Medulla oblongata (tissue), 1 donor: ENCODE measurements around the gene FANCL.
A peak's percentile ranks its signal among the peaks of the same experiment; 100 is the strongest.
"Not testable (repeated sequence)": the region's sequence is repeated elsewhere in the genome, so short reads cannot be mapped to it uniquely, and the experiment has no call there.

ENCODE experiments used
- DNase-seq: peaks from one replicate; pipeline ENCODE4 v3.0.0-alpha.2; 2015; ENCODE audit errors: extremely low spot score

The FANCL gene

GRCh38 chr2:58240670-58241545 is at the start of gene FANCL:
Gene FANCL (minus strand): TSS chr2:58241325. CDS start chr2:58241313, 12 bp downstream.
- DNase-seq = peak; percentile 92

GRCh38 chr2:58289029-58289428 is 47.9 kb upstream of the FANCL start:
- no peak for DNase-seq

- no peak for DNase-seq
These were observed 42.8 kb upstream of the FANCL start for GRCh38 chr2:58283931-58284330.

- DNase-seq = not testable (repeated sequence)
These were observed 34.0 kb upstream of the FANCL start for GRCh38 chr2:58275144-58275543.

- DNase-seq = peak; percentile 84
These were observed 30.7 kb upstream of the FANCL start for GRCh38 chr2:58271826-58272225.

GRCh38 chr2:58268685-58269084 is 27.6 kb upstream of the FANCL start:
- DNase-seq = no peak

- no peak for DNase-seq
These were observed 25.1 kb upstream of the FANCL start for GRCh38 chr2:58266211-58266610.

- no peak for DNase-seq
These were observed 20.1 kb upstream of the FANCL start for GRCh38 chr2:58261209-58261608.

- not testable (repeated sequence) for DNase-seq
These were observed 17.3 kb upstream of the FANCL start for GRCh38 chr2:58258456-58258855.

- not testable (repeated sequence) for DNase-seq
These were observed 10.4 kb upstream of the FANCL start for GRCh38 chr2:58251331-58252201.

GRCh38 chr2:58241546-58241864 is 380 bp upstream of the FANCL start:
- DNase-seq = no peak

- no peak for DNase-seq
These were observed 1.7 kb downstream of the FANCL start for GRCh38 chr2:58239243-58239925.

- no peak for DNase-seq
These were observed 3.4 kb downstream of the FANCL start for GRCh38 chr2:58237741-58238140.

- DNase-seq = no peak
These were observed 5.1 kb downstream of the FANCL start for GRCh38 chr2:58235984-58236383.

- no peak for DNase-seq
These were observed 6.0 kb downstream of the FANCL start for GRCh38 chr2:58235170-58235569.

GRCh38 chr2:58228299-58228698 is 12.8 kb downstream of the FANCL start:
- no peak for DNase-seq

- DNase-seq = no peak
These were observed 13.8 kb downstream of the FANCL start for GRCh38 chr2:58227171-58227917.

- no peak for DNase-seq
These were observed 19.2 kb downstream of the FANCL start for GRCh38 chr2:58221909-58222308.

GRCh38 chr2:58215429-58215828 is 25.7 kb downstream of the FANCL start:
- DNase-seq = no peak

- DNase-seq = not testable (repeated sequence)
These were observed 30.1 kb downstream of the FANCL start for GRCh38 chr2:58210951-58211568.

GRCh38 chr2:58207189-58207588 is 33.9 kb downstream of the FANCL start:
- DNase-seq = no peak
